ENCODE measurements around the gene CITED4.

Gene CITED4

DNA sequence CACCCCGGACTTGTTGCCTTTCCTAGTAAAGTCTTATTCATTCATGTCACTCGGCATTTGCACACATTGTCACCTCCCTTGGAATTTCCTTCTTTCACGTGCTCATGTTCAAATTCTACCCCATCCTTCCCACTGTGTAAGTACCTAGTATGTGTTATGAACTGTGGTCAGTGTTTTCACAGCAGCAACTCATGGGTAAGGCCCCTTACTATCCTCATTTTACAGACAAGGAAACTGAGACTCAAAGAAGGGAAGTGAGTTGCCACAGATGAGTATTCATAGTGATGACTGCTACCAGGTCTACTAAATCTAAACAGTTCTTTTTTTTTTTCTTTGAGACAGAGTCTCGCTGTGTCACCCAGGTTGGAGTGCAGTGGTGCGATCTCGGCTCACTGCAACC lies 10.5 kb downstream of the CITED4 start:
- DNase-seq, result no peak

- peak; percentile 80 for DNase-seq
These were observed 12.2 kb downstream of the CITED4 start for GRCh38 chr1:40849801-40850592.

GRCh38 chr1:40848530-40849189 lies 13.5 kb downstream of the CITED4 start:
- peak; percentile 24 for DNase-seq

- no peak for DNase-seq
These were observed 15.0 kb downstream of the CITED4 start for GRCh38 chr1:40847023-40847745.

- DNase-seq, result no peak
These were observed 16.3 kb downstream of the CITED4 start for GRCh38 chr1:40845895-40846294.

DNA sequence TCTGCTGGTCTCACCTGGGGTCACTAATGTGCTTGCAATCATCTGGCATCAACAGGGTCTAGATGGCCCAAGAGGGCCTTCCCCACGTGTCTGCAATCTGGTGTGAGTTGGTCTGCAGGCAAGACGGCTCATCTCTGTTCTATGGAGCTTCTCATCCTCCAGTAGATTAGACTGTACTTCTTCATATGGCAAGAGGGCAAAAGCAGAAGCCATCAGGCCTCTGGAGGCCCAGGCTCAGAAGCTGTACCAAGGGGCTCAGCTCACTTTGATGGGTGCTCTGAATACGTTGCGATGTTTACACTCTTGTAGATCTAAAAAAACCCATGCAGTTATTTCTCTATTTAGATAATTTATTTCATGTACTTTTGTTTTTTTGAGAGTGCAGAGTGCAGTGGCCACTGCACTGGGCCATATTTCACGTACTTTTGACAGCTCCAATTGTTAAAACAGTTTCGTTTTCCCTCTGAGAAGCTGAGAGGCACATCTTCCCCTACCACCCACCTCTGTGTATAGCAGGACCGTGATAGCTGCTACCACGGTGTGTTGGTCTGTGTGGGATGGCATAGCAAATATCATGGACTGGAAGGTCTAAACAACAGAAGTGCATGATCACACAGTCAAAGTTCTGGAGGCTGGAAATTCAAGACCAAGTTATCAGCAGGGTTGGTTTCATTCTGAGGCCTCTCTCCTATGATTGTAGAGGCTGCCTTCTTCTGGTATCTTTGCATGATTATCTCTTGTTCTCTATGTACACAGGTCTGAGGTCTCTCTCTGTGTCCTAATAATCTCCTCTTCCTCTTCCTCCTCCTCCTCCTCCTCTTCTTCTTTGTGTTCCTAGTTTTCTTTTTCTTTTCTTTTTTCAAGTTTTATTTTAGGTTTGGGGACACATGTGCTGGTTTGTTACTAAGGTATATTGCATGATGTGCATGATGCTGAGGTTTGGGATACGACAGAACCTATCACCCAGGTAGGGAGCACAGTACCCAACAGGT lies 17.0 kb downstream of the CITED4 start:
- no peak for DNase-seq

GRCh38 chr1:40844079-40844478 lies 18.1 kb downstream of the CITED4 start:
- DNase-seq, result no peak

DNA sequence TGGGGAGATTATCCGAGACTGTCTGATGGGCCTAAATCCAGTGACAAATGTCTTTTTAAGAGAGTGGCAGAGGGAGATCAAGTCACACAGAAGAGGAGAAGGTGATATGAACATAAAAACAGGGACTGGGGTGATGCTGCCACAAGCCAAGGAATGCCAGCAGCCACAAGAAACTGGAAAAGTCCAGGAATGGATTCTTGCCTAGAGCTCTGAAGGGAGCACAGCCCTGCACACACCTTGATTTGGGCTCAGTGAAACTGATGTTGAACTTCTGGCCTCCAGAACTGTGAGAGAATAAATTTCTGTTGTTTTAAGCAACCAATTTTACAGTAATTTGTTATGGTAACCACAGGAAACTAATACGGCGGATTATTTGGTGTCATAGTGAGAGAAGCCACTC lies 19.5 kb downstream of the CITED4 start:
- no peak for DNase-seq

GRCh38 chr1:40842207-40842606 lies 20.0 kb downstream of the CITED4 start:
- DNase-seq, result no peak

- DNase-seq, result no peak
These were observed 20.6 kb downstream of the CITED4 start for GRCh38 chr1:40841602-40842001.

DNA sequence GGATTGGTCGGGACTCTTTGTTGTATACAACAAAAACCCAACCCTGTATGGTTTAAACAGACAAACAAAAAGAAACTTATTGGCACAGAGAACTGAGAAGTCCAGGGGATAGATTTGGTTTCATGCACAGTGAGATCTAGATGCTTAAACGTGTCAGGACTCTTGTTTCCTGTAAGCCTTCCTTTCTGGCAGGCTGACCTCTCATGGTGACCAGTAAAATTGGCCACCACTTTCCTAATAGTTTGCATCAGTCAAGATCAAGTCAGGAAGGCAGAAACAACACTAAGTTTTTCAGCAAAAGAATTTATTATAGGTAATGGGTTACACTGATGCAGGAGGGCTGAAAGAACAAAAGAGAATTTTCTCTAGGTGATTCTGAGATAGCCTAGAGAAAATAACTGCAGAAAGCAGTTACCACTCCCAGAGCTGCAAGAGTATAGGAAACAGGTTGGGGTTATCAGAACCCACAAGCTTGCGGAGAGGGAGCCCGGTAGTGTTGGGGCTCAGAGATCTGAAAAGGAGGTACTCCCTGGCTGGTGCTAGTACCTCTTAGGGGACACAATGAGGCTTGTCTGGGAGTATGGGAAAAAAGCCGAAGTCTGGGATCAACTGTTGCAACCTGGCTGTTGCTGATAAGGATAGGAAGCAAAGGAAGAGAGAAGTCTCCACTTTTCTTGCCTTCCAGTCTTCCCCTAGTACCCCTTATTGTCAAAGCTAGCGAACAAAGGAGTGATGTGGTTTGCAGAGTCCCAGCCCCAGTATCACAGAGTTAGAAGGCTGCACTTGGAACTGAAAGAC lies 21.4 kb downstream of the CITED4 start:
- DNase-seq, result no peak

GRCh38 chr1:40839943-40840335 lies 22.2 kb downstream of the CITED4 start:
- DNase-seq, result no peak

- no peak for DNase-seq
These were observed 22.9 kb downstream of the CITED4 start for GRCh38 chr1:40838980-40839942.

GRCh38 chr1:40838045-40838979 lies 23.9 kb downstream of the CITED4 start:
- no peak for DNase-seq

DNA sequence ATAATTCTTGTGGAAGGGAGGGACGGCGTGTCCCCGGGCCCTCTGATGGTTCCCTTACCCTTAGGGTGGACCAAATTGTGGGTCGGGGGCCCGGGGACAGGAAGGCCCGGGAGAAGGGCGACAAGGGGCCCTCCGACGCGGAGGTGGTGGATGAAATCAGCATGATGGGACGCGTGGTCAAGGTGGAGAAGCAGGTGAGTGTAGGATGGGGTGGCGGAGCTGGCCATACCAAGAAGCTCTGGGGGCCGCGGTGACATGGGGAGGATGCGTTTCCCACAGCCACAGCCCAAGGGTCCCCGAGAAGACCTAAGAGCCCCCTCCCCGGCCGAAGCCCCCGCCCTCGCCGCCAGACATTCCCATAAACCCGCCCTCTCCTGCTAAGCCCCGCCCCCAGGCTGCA lies 24.6 kb downstream of the CITED4 start:
- DNase-seq, result no peak

GRCh38 chr1:40836283-40836682 lies 25.9 kb downstream of the CITED4 start:
- DNase-seq, result no peak

- DNase-seq, result no peak
These were observed 27.1 kb downstream of the CITED4 start for GRCh38 chr1:40834968-40835545.

GRCh38 chr1:40833979-40834378 lies 28.2 kb downstream of the CITED4 start:
- no peak for DNase-seq

Data from activated CD4-positive, alpha-beta T cell treated with anti-CD3 and anti-CD28 coated beads, Interleukin-2, amount 50 U/mL, for 16 hours (primary cell).